ENCODE measurements around the gene C19orf81.

- TF ChIP-seq MAX (CRISPR knock-in tag; IDR thresholded peaks at IDR 0.05): no peak
- TF ChIP-seq ZNF281 (CRISPR knock-in tag; IDR thresholded peaks at IDR 0.05): no peak
- TF ChIP-seq ZNF416 (CRISPR knock-in tag; IDR thresholded peaks at IDR 0.05): no peak
- TF ChIP-seq NR3C1 (CRISPR knock-in tag; conservative IDR thresholded peaks at IDR 0.05; ENCODE audit: low read depth): no peak
- TF ChIP-seq ZNF121 (CRISPR knock-in tag; IDR thresholded peaks at IDR 0.05): no peak
- TF ChIP-seq CTCF (IDR thresholded peaks at IDR 0.05): no peak
- 0 out of 2 replicates have a peak, but pooled peaks have one; percentile 58 for TF ChIP-seq USF1 (CRISPR knock-in tag; IDR thresholded peaks at IDR 0.05)
- no peak for TF ChIP-seq ZNF138 (CRISPR knock-in tag; conservative IDR thresholded peaks at IDR 0.05)
Observed at GRCh38 chr19:50676625-50677197, 27.5 kb downstream of the C19orf81 start.
